Hepatocyte (in vitro differentiated cells): ENCODE data around the gene CDH19. TPM values are rescaled to one million over a fixed set of nuclear protein-coding genes. Genes with fewer than 3 reads are reported as not detected.

Experiments
- DNase-seq: peaks from one replicate; pipeline ENCODE4 v3.0.0-alpha.2; 2016; ENCODE audit warnings: low spot score
- H2AFZ ChIP-seq: fragments of 200-600 bp; sonication (generic); 2 replicates; pipeline ENCODE4 v1.6.0; 2016; ENCODE audit warnings: antibody characterized with exemption, mild to moderate bottlenecking
- H3K27ac ChIP-seq: fragments of 200-600 bp; sonication (generic); 2 replicates; pipeline ENCODE4 v1.5.1; 2016; ENCODE audit warnings: mild to moderate bottlenecking
- H3K27me3 ChIP-seq: fragments of 200-600 bp; sonication (generic); 2 replicates; pipeline ENCODE4 v1.6.1; 2016
- H3K36me3 ChIP-seq: fragments of 200-600 bp; sonication (generic); replicated peaks from 2 replicates; pipeline ENCODE4 v1.5.1; 2016; ENCODE audit warnings: low read depth; ENCODE audit not compliant: insufficient read depth
- H3K4me1 ChIP-seq: fragments of 200-600 bp; sonication (generic); 2 replicates; pipeline ENCODE4 v1.5.1; 2016; ENCODE audit warnings: mild to moderate bottlenecking, moderate library complexity; ENCODE audit not compliant: insufficient read depth
- H3K4me2 ChIP-seq: fragments of 200-600 bp; sonication (generic); 2 replicates; pipeline ENCODE4 v1.6.0; 2016
- H3K4me3 ChIP-seq: fragments of 200-600 bp; sonication (generic); 2 replicates; pipeline ENCODE4 v1.5.1; 2016; ENCODE audit warnings: mild to moderate bottlenecking
- H3K79me2 ChIP-seq: fragments of 200-600 bp; sonication (generic); 2 replicates; pipeline ENCODE4 v1.6.0; 2017; ENCODE audit warnings: mild to moderate bottlenecking
- H3K9me2 ChIP-seq: fragments of 200-600 bp; sonication (generic); replicated peaks from 2 replicates; pipeline ENCODE4 v1.6.0; 2017; ENCODE audit warnings: mild to moderate bottlenecking; ENCODE audit not compliant: insufficient read depth
- H3K9me3 ChIP-seq: fragments of 200-600 bp; sonication (generic); 2 replicates; pipeline ENCODE4 v1.5.1; 2016; ENCODE audit warnings: low read depth, mild to moderate bottlenecking
- H4K20me1 ChIP-seq: fragments of 200-600 bp; sonication (generic); 2 replicates; pipeline ENCODE4 v1.6.0; 2016; ENCODE audit warnings: mild to moderate bottlenecking; ENCODE audit not compliant: insufficient read depth, poor library complexity, severe bottlenecking
- CTCF ChIP-seq: fragments of 200-600 bp; sonication (generic); IDR thresholded peaks from 2 replicates; pipeline ENCODE4 v1.5.1; 2016; ENCODE audit warnings: antibody characterized with exemption, mild to moderate bottlenecking; ENCODE audit not compliant: poor library complexity
- EZH2 ChIP-seq: fragments of 200-600 bp; sonication (generic); IDR thresholded peaks from 2 replicates; pipeline ENCODE4 v1.6.1; 2016; ENCODE audit warnings: antibody characterized with exemption, mild to moderate bottlenecking, borderline replicate concordance
- EZH2phosphoT487 ChIP-seq: fragments of 200-600 bp; sonication (generic); IDR thresholded peaks from one replicate; pipeline ENCODE4 v1.6.1; 2018; ENCODE audit warnings: antibody characterized with exemption, mild to moderate bottlenecking, low read depth, moderate library complexity; ENCODE audit not compliant: unreplicated experiment, severe bottlenecking
- WGBS: methylation state at CpG from one replicate; pipeline ENCODE4 v1.1.6; 2016; ENCODE audit warnings: low lambda C conversion rate; ENCODE audit errors: missing lambda C conversion rate; 5-methylcytosine and 5-hydroxymethylcytosine counted together
- polyA plus RNA-seq: library from polyadenylated mRNA; unstranded; fragments of >200 nt; fragmentation: Nextera tagmentation; extraction: Ambion mirVana; gene quantifications from 2 replicates; pipeline ENCODE4 v1.2.1, GENCODE V29; 2016
- total RNA-seq: library from RNA; depleted of rRNA; stranded (reverse); fragments of >200 nt; gene quantifications from 2 replicates; pipeline ENCODE4 v1.2.3, GENCODE V29; 2014

The CDH19 gene
- total and polyA plus RNA-seq, 2 experiments from 2014 or later: not detected

GRCh38 chr18:66638856-66639629, 35.2 kb upstream of the CDH19 start:
- H3K79me2 ChIP-seq: no peaks in the 10 kb centered on the region
- H3K27me3 ChIP-seq: no peaks in the 10 kb centered on the region

GRCh38 chr18:66635342-66635741, 31.5 kb upstream of the CDH19 start:
- H3K36me3 ChIP-seq: no peaks in the 10 kb centered on the region
- H3K27ac ChIP-seq: no peak overlapping the region
- DNase-seq: no peak
- H3K9me3 ChIP-seq: no peaks in the 10 kb centered on the region
- H3K79me2 ChIP-seq: no peaks in the 10 kb centered on the region
- H3K4me1 ChIP-seq: no peaks in the 10 kb centered on the region
- no peaks in the 10 kb centered on the region for H3K27me3 ChIP-seq
- TF ChIP-seq CTCF (no peak), EZH2 (no peak), EZH2phosphoT487 (no peak)
- H3K4me3 ChIP-seq: no peak overlapping the region
- no peak overlapping the region for H2AFZ ChIP-seq
- H3K9me2 ChIP-seq: no peaks in the 10 kb centered on the region
- H4K20me1 ChIP-seq: no peaks in the 10 kb centered on the region
- no peak overlapping the region for H3K4me2 ChIP-seq

More at GRCh38 chr18:66638856-66639629, 35.2 kb upstream of the CDH19 start:
- 74% methylated on average over 5 of the region's 5 CpGs for WGBS
- DNase-seq: no peak
- no peak for TF ChIP-seq EZH2
- TF ChIP-seq CTCF: no peak
- no peak for TF ChIP-seq EZH2phosphoT487
- no peak overlapping the region for H3K4me3 ChIP-seq
- no peak overlapping the region for H3K27ac ChIP-seq
- no peaks in the 10 kb centered on the region for H4K20me1 ChIP-seq
- no peaks in the 10 kb centered on the region for H3K9me2 ChIP-seq
- no peaks in the 10 kb centered on the region for H3K36me3 ChIP-seq
- no peaks in the 10 kb centered on the region for H3K9me3 ChIP-seq
- no peak overlapping the region for H3K4me2 ChIP-seq
- no peaks in the 10 kb centered on the region for H3K4me1 ChIP-seq
- H2AFZ ChIP-seq: no peak overlapping the region

GRCh38 chr18:66632756-66633155, 28.9 kb upstream of the CDH19 start:
- Histone ChIP-seq H3K9me3 (no peaks in the 10 kb centered on the region), H4K20me1 (no peaks in the 10 kb centered on the region), H3K4me3 (no peak overlapping the region), H3K4me1 (no peaks in the 10 kb centered on the region), H3K27ac (no peak overlapping the region), H3K9me2 (no peaks in the 10 kb centered on the region), H3K4me2 (no peak overlapping the region), H2AFZ (no peak overlapping the region), H3K27me3 (no peaks in the 10 kb centered on the region), H3K79me2 (no peaks in the 10 kb centered on the region), H3K36me3 (no peaks in the 10 kb centered on the region)
- DNase-seq: no peak
- 94% methylated on average over 1 of the region's 1 CpG for WGBS
- no peak for TF ChIP-seq EZH2
- no peak for TF ChIP-seq CTCF
- TF ChIP-seq EZH2phosphoT487: no peak
